ENCODE results near the gene PODXL. TPM values are rescaled to one million over a fixed set of nuclear protein-coding genes. Genes with fewer than 3 reads are reported as not detected.

Gene PODXL
- total RNA-seq, 4 donors from 2014 or later = 7.9 to 21.3 (median 13.2) TPM

- ATAC-seq (no peak), DNase-seq (no peak)
- intact Hi-C loops (cut with DNase I; ENCODE audit: low total_unique reads) = no loop called here
Measured at GRCh38 chr7:131503639-131504038, 52.8 kb downstream of the PODXL start.

DNA sequence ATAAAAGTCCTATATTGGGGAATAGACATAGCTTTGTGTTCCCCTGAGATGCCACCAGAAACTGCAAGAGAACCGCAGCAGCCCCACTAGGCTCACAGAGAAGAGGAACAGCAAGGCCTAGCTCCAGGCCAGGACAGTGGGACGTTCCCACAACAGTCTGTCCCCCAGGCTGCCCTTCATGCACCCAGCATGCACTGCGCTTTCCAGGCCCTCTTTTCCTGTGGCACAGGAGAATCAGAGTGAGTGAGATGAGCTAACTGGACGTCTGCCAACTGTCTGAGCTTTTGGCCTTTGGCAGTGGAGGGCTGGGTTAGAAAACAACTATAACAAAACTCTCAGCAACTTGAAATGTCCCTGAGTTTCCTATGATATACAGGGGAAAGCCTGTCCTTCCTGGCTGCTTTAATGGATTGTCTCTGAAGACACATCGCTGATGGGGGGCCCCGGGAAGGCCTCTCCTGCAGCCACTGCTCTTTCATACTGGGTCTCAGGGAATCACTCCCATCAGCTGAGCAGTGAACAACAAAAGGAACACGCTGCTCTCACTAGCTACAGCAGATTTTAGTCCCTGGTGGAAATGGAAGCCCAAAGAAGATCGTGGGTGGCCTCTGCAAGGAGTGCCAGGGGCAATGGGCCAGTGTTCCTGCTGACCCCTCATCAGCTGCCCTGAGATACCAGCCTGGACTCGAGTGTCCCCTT, 53.5 kb downstream of the PODXL start:
- intact Hi-C loops (cut with DNase I; ENCODE audit: low total_unique reads) (no loop called here), in situ Hi-C loops (cut with MboI; ENCODE audit: low sequenced_read_pairs in 4 of 4) (no loop called here)
- H3K27me3 ChIP-seq = no peaks in the 10 kb centered on the region
- no peaks in the 10 kb centered on the region for H3K9me3 ChIP-seq
- no peaks in the 10 kb centered on the region for H3K36me3 ChIP-seq
- TF ChIP-seq, protein P1, sequence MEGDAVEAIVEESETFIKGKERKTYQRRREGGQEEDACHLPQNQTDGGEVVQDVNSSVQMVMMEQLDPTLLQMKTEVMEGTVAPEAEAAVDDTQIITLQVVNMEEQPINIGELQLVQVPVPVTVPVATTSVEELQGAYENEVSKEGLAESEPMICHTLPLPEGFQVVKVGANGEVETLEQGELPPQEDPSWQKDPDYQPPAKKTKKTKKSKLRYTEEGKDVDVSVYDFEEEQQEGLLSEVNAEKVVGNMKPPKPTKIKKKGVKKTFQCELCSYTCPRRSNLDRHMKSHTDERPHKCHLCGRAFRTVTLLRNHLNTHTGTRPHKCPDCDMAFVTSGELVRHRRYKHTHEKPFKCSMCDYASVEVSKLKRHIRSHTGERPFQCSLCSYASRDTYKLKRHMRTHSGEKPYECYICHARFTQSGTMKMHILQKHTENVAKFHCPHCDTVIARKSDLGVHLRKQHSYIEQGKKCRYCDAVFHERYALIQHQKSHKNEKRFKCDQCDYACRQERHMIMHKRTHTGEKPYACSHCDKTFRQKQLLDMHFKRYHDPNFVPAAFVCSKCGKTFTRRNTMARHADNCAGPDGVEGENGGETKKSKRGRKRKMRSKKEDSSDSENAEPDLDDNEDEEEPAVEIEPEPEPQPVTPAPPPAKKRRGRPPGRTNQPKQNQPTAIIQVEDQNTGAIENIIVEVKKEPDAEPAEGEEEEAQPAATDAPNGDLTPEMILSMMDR (IDR thresholded peaks at IDR 0.05 in 4 of 5, conservative IDR thresholded peaks at IDR 0.05 in 1 of 5) = no peak
- no peak for TF ChIP-seq POLR2A (IDR thresholded peaks at IDR 0.05)
- H3K4me1 ChIP-seq = peaks cover 7 to 22% of the 10 kb centered on the region in 2 donors
- ATAC-seq (peak; percentile 10 to 15), DNase-seq (peak in 1 of 2 donors; percentile 63)
- no peak overlapping the region for H3K4me3 ChIP-seq
- H3K27ac ChIP-seq = peak overlapping the region; percentile 35 to 61 (median 50)

More at GRCh38 chr7:131503639-131504038, 52.8 kb downstream of the PODXL start:
- Histone ChIP-seq H3K4me1 (peaks cover 7 to 25% of the 10 kb centered on the region in 2 donors), H3K4me3 (no peak overlapping the region), H3K36me3 (no peaks in the 10 kb centered on the region), H3K9me3 (no peaks in the 10 kb centered on the region), H3K27ac (peak overlapping the region; percentile 35 to 61 (median 50)), H3K27me3 (no peaks in the 10 kb centered on the region)
- in situ Hi-C loops (cut with MboI; ENCODE audit: low sequenced_read_pairs in 4 of 4) = no loop called here
- no peak for TF ChIP-seq POLR2A (IDR thresholded peaks at IDR 0.05)
- TF ChIP-seq, protein P1 (IDR thresholded peaks at IDR 0.05 in 4 of 5, conservative IDR thresholded peaks at IDR 0.05 in 1 of 5) = no peak

- DNase-seq = no peak
- Histone ChIP-seq H3K27ac (peak overlapping the region; percentile 41 to 61 (median 50)), H3K27me3 (no peaks in the 10 kb centered on the region), H3K9me3 (no peaks in the 10 kb centered on the region), H3K4me1 (peaks cover 7 to 19% of the 10 kb centered on the region in 2 donors), H3K36me3 (no peaks in the 10 kb centered on the region), H3K4me3 (no peak overlapping the region)
- in situ Hi-C loops (cut with MboI; ENCODE audit: low sequenced_read_pairs in 4 of 4) = no loop called here
- TF ChIP-seq, protein P1 (IDR thresholded peaks at IDR 0.05 in 4 of 5, conservative IDR thresholded peaks at IDR 0.05 in 1 of 5) = no peak
- no peak for TF ChIP-seq POLR2A (IDR thresholded peaks at IDR 0.05)
- intact Hi-C loops (cut with DNase I; ENCODE audit: low total_unique reads) = no loop called here
- peak in 1 of 2 donors; percentile 10 for ATAC-seq
Measured at GRCh38 chr7:131501930-131502685, 54.3 kb downstream of the PODXL start.

GRCh38 chr7:131501422-131501821, 55.0 kb downstream of the PODXL start:
- Histone ChIP-seq H3K4me1 (peaks cover 7 to 23% of the 10 kb centered on the region in 2 donors), H3K36me3 (no peaks in the 10 kb centered on the region), H3K27me3 (no peaks in the 10 kb centered on the region), H3K4me3 (no peak overlapping the region), H3K27ac (peak overlapping the region; percentile 41 to 61 (median 50)), H3K9me3 (no peaks in the 10 kb centered on the region)
- no peak for TF ChIP-seq POLR2A (IDR thresholded peaks at IDR 0.05)
- TF ChIP-seq, protein P1 (IDR thresholded peaks at IDR 0.05 in 4 of 5, conservative IDR thresholded peaks at IDR 0.05 in 1 of 5) = no peak
- ATAC-seq = no peak
- no peak for DNase-seq
- intact Hi-C loops (cut with DNase I; ENCODE audit: low total_unique reads) (no loop called here), in situ Hi-C loops (cut with MboI; ENCODE audit: low sequenced_read_pairs in 4 of 4) (no loop called here)

Data from gastrocnemius medialis (tissue), 4 donors.